Heart right ventricle (tissue), 16 donors: ENCODE data around the gene NAXD. TPM values are rescaled to one million over a fixed set of nuclear protein-coding genes. Genes with fewer than 3 reads are reported as not detected.
"Not testable (repeated sequence)": the region's sequence is repeated elsewhere in the genome, so short reads cannot be mapped to it uniquely, and the experiment has no call there.

ENCODE experiments used
- ATAC-seq, 8 donors: fragments of 200-7000 bp; cut with Tn5 transposase; one replicate each; pipeline ENCODE4 v1.9.1; 2020; ENCODE audit warnings: mild to moderate bottlenecking in 8 of 8, moderate library complexity in 8 of 8, moderate number of reproducible peaks in 1 of 8
- DNase-seq, 2 donors: peaks; one replicate each; pipeline ENCODE4 v3.0.0-alpha.2; 2020
- H3K27ac ChIP-seq, 10 donors: fragments of 200-600 bp; sonication (generic) in 2 of 10; one replicate each; pipeline versions ENCODE4 v1.5.0 to v1.8.0; 2020 to 2022; ENCODE audit warnings: mild to moderate bottlenecking in 3 of 10
- H3K27me3 ChIP-seq, 7 donors: fragments of 200-600 bp; one replicate each; pipeline ENCODE4 v1.8.0; 2021 to 2022; ENCODE audit warnings: mild to moderate bottlenecking in 2 of 7
- H3K36me3 ChIP-seq, 9 donors: fragments of 200-600 bp; sonication (generic) in 1 of 9; one replicate each; pipeline versions ENCODE4 v1.5.0 to v1.8.0; 2020 to 2022; ENCODE audit warnings: mild to moderate bottlenecking in 2 of 9
- H3K4me1 ChIP-seq, 9 donors: fragments of 200-600 bp; sonication (generic) in 1 of 9; one replicate each; pipeline versions ENCODE4 v1.5.0 to v1.8.0; 2020 to 2022; ENCODE audit warnings: mild to moderate bottlenecking in 4 of 9
- H3K4me3 ChIP-seq, 10 donors: fragments of 200-600 bp; sonication (generic) in 2 of 10; one replicate each; pipeline versions ENCODE4 v1.5.0 to v1.8.0; 2020 to 2022; ENCODE audit warnings: mild to moderate bottlenecking in 7 of 10, moderate library complexity in 2 of 10
- H3K9me3 ChIP-seq, 11 donors: fragments of 200-600 bp in 10 of 11; sonication (generic) in 2 of 11; one replicate each; pipeline versions ENCODE4 v1.5.0 to v1.8.0; 2013 to 2022; ENCODE audit warnings: mild to moderate bottlenecking in 2 of 11, control low read depth in 1 of 11, moderate library complexity in 1 of 11
- WGBS, 2 donors: extraction: QIAGEN DNeasy Blood & Tissue Kit; methylation state at CpG; one replicate each; pipeline ENCODE4 v1.1.7; 2013; ENCODE audit warnings: inconsistent platforms in 1 of 2; 5-methylcytosine and 5-hydroxymethylcytosine counted together
- intact Hi-C, 10 donors: fragments of 100-400 bp; cut with DNase I; formaldehyde crosslinking; loops; one replicate each; pipeline versions ENCODE4 v1.11.1 to v1.14.2; 2022
- long read RNA-seq, 3 donors: library from polyadenylated mRNA; unstranded; transcript quantifications; one replicate each; pipeline ENCODE4 v2.0.0, GENCODE V29; 2020 to 2021
- polyA plus RNA-seq, 2 donors: library from polyadenylated mRNA; stranded (reverse); fragments of 200-250 nt; gene quantifications; one replicate each; pipeline ENCODE4 v1.2.3, GENCODE V29; 2013
- total RNA-seq, 10 donors: library from RNA; stranded (reverse); fragmentation: NEBNext Ultra II Directional in 3 of 10; extraction: Animal tissue kit (Norgen Biotek cat#: 25700) in 3 of 10; gene quantifications; one replicate each; pipeline versions ENCODE4 v1.2.1 to v1.2.4, GENCODE V29; 2021 to 2023
- TF ChIP-seq, protein P1 (sequence below), 9 donors: fragments of 200-600 bp; sonication (generic) in 2 of 9; IDR thresholded peaks; one replicate each; pipeline versions ENCODE4 v1.5.0 to v1.8.0; 2021 to 2022; ENCODE audit warnings: antibody characterized with exemption in 9 of 9, mild to moderate bottlenecking in 5 of 9, moderate library complexity in 1 of 9
- donor health status: Arrhythmogenic right ventricular cardiomyopathy.
- donor health status: ischemic (EF 13 %, LVEDD 7.1; RV severe dilation, severe dysfunction).
- donor health status: healthy with polysubstance abuse.
- donor health status: DM: no; HTN: yes; CAD: no.
- donor health status: DM: no; HTN: no; CAD: no.
- donor health status: ischemic (EF 25% LVEDD 6.9; RV normal size, moderate dysfunction).
- donor health status: ischemic (EF 25% LVEDD 5.7; RV mildly dilated, moderate dysfunction).
- donor health status: healthy.
- donor health status: DM: yes; HTN: yes; CAD: no.
- donor health status: Ischemic cardiomyopathy.
- donor health status: ischemic (EF 35%, LVEDD 5.7; RV mildly dilated, moderate dysfunction).
- donor health status: nonischemic (EF 11% LVEDD 7.7; RV severe dilation, severe dysfunction).
- donor health status: DM: yes; HTN: yes; CAD: no.
- donor health status: PGD.
- donor health status: ischemic (EF 29% LVEDD 5.4; RV normal size, mild dysfunction).
- donor health status: nonischemic (EF 23%, LVEDD 6.1; RV moderate dilation, normal function).

NAXD gene
- total RNA-seq: 10 to 100 TPM; 24.7 to 33.9 (median 27.8) TPM
- 10 to 100 TPM; 22.1 to 43.4 TPM for polyA plus RNA-seq
- long read RNA-seq, donor 1, partial matches to known transcripts: 15 of 76 reads
- long read RNA-seq, donor 1, other reads (novel, unspliced or antisense): 60 of 76 reads
- long read RNA-seq, donor 2, partial matches to known transcripts: 27 of 116 reads
- long read RNA-seq, donor 2, other reads (novel, unspliced or antisense): 87 of 116 reads
- long read RNA-seq, donor 3, partial matches to known transcripts: 43 of 210 reads
- long read RNA-seq, donor 3, other reads (novel, unspliced or antisense): 162 of 210 reads

DNA sequence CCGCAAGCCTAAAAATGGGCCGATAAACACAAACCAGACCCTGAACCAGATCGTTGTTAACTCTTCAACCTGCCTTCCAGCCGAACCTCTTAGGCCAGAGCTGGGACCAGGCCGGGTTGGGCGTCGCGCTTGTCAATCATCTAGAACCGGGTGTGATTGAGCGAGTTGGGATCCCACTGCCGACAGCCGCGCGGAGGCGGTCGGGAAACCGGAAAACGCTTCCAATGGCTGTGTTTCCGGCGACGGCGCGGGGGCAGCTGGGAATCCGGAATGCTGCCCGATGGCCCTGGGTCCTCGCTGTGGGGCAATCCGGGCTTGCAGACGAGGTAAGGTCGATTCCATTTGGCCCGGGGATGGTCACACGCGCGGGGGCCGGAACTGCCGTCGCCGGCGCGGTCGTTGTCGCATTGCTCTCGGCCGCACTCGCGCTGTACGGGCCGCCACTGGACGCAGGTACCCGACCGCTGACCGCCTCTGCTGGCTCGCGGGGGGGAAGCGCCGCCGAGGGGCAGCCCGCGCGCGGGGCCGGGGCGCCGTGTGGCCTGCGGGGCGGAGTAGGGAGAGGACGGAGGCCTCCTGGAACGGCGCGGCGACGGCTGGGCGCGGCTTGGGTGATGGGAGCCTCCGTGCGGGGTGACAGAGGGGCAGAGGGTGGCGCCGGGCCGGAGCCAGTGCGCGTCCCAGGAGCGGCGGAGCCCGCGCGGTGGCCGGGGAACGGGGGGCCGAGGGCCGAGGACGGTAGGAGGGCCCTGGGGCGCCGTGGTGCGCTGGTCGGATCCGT, at the start of gene NAXD:
Gene NAXD (plus strand): TSS at position 224 of the 781 bp plus-strand sequence. CDS start 57 bp downstream, at position 281.
- no peaks in the 10 kb centered on the region for H3K36me3 ChIP-seq

DNA sequence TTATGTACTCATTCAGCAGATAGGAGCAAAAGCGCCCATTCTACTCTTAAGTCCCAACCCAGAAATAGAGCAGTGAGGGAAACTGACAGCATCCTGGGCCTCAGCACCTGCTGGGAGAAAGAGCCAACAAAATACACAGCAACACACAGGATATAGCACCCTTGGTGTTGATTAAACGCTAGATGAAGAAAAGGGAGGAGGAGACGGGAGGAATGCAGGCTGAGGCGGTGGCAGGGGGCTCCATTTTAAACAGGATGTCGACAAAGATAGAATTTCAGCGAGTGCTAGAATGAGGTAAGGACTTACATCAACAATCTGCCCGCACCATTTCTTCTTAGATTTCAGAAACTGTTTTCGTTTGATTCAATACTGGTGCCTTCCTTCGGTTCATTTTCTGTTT, 49.2 kb upstream of the NAXD start:
- H3K4me1 ChIP-seq: peaks cover 0 to 16% (median 12%) of the 10 kb centered on the region in 9 donors
- H3K9me3 ChIP-seq: no peaks in the 10 kb centered on the region
- H3K36me3 ChIP-seq: peaks cover 0 to 4% (median 0%) of the 10 kb centered on the region in 9 donors
- TF ChIP-seq, protein P1, sequence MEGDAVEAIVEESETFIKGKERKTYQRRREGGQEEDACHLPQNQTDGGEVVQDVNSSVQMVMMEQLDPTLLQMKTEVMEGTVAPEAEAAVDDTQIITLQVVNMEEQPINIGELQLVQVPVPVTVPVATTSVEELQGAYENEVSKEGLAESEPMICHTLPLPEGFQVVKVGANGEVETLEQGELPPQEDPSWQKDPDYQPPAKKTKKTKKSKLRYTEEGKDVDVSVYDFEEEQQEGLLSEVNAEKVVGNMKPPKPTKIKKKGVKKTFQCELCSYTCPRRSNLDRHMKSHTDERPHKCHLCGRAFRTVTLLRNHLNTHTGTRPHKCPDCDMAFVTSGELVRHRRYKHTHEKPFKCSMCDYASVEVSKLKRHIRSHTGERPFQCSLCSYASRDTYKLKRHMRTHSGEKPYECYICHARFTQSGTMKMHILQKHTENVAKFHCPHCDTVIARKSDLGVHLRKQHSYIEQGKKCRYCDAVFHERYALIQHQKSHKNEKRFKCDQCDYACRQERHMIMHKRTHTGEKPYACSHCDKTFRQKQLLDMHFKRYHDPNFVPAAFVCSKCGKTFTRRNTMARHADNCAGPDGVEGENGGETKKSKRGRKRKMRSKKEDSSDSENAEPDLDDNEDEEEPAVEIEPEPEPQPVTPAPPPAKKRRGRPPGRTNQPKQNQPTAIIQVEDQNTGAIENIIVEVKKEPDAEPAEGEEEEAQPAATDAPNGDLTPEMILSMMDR (IDR thresholded peaks at IDR 0.05): no peak
- 80 to 81% methylated on average over 9 of the region's 9 CpGs for WGBS, 2 donors
- DNase-seq (no peak), ATAC-seq (no peak)
- intact Hi-C loops: loop anchor here in 4 of 10 donors (10.0 kb wide), 3 partner anchors 61 to 341 kb away; no protein-coding TSS in a partner anchor
- peaks cover 0 to 7% (median 0%) of the 10 kb centered on the region in 7 donors for H3K27me3 ChIP-seq
- H3K4me3 ChIP-seq: no peak overlapping the region
- no peak overlapping the region for H3K27ac ChIP-seq

More for the DNA sequence above, at the start of gene NAXD:
- DNase-seq (peak; percentile 95 to 96), ATAC-seq (peak; percentile 93 to 98 (median 97))
- H3K27ac ChIP-seq: peak within 1 kb of the TSS; percentile 78 to 98 (median 92)
- H3K9me3 ChIP-seq: peaks cover 0 to 6% (median 0%) of the 10 kb centered on the region in 11 donors
- intact Hi-C loops: loop anchor here in 5 of 10 donors (5.0 to 10.0 kb wide), 5 partner anchors 53 to 99 kb away; partner anchors contain the start of genes ING1 (in 3 of the 5), CARS2 (in 2 of the 5) and RAB20 (in 1 of the 5)
- peak within 1 kb of the TSS; percentile 69 to 98 (median 82) for H3K4me3 ChIP-seq
- H3K4me1 ChIP-seq: peaks cover 0 to 48% (median 37%) of the 10 kb centered on the region in 9 donors
- TF ChIP-seq, protein P1 (IDR thresholded peaks at IDR 0.05): peak in 1 of 9 donors; percentile 7
- H3K27me3 ChIP-seq: peaks cover 0 to 9% (median 0%) of the 10 kb centered on the region in 7 donors
- WGBS, 2 donors: 1 to 2% methylated on average over 84 to 95 of the region's 95 CpGs

DNA sequence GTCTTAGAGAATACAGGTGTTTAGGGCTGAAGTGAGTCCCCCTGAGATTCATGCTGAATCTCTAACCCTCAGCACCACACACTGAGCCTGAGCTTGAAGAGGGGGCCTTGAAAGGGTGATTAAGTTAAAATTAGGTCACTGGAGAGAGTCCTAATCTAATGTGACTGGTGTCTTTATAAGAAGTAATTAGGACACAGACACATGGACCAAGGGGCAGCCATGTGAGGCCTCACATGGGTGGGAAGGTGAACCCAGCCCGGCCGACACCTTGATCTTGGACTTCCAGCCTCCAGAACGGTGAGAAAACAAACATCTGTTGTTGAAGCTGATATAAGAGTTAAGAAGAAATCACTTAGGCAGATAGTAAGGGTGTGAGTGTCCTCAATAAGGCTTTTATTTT, 46.7 kb upstream of the NAXD start:
- Histone ChIP-seq H3K4me3 (no peak overlapping the region), H3K9me3 (no peaks in the 10 kb centered on the region), H3K27me3 (peaks cover 0 to 30% (median 20%) of the 10 kb centered on the region in 7 donors), H3K27ac (no peak overlapping the region), H3K36me3 (peaks cover 0 to 4% (median 0%) of the 10 kb centered on the region in 9 donors), H3K4me1 (peaks cover 0 to 3% (median 0%) of the 10 kb centered on the region in 9 donors)
- intact Hi-C loops: loop anchor here in 4 of 10 donors (10.0 kb wide), 3 partner anchors 64 to 344 kb away; no protein-coding TSS in a partner anchor
- ATAC-seq (no peak), DNase-seq (no peak)
- WGBS, 2 donors: 87 to 89% methylated on average over 3 of the region's 3 CpGs
- TF ChIP-seq, protein P1 (IDR thresholded peaks at IDR 0.05): no peak

DNA sequence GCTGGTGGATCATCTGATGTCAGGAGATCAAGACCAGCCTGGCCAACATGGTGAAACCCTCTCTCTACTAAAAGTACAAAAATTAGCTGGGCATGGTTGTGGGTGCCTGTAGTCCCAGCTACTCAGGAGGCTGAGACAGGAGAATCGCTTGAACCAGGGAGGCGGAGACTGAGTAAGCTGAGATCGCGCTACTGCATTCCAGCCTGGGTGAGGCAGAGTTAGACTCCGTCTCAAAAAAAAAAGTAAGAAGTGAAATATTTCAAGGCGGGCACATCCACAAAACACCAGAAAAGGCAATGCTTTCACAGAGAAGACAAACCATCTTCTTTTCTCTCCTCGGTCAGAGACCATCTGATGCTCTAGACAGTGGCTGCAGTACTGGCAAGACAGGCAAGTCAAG, 45.4 kb upstream of the NAXD start:
- not testable (repeated sequence) for H3K9me3 ChIP-seq, DNase-seq, H3K36me3 ChIP-seq, H3K27ac ChIP-seq, H3K4me1 ChIP-seq, ATAC-seq, H3K4me3 ChIP-seq
- peaks cover 0 to 33% (median 28%) of the 10 kb centered on the region in 7 donors for H3K27me3 ChIP-seq
- WGBS, 2 donors: 83% methylated on average over 7 of the region's 7 CpGs
- intact Hi-C loops: loop anchor here in 7 of 10 donors (5.0 to 10.0 kb wide), 5 partner anchors 65 to 345 kb away; no protein-coding TSS in a partner anchor
